Nephron progenitor cell (in vitro differentiated cells): ENCODE measurements around the gene DRGX.

Experiments
- DNase-seq: peaks from one replicate; pipeline ENCODE4 v3.0.0; 2021
- H3K27ac Mint-ChIP-seq: 2 replicates; pipeline ENCODE4 v1.8.0; 2021; ENCODE audit warnings: mild to moderate bottlenecking, moderate library complexity, mixed read lengths
- H3K27me3 Mint-ChIP-seq: 2 replicates; pipeline ENCODE4 v1.8.0; 2021; ENCODE audit warnings: mild to moderate bottlenecking, low read depth, mixed read lengths; ENCODE audit not compliant: poor library complexity
- H3K36me3 Mint-ChIP-seq: 2 replicates; pipeline ENCODE4 v1.8.0; 2021; ENCODE audit warnings: low read depth, mixed read lengths
- H3K4me1 Mint-ChIP-seq: 2 replicates; pipeline ENCODE4 v1.8.0; 2021; ENCODE audit warnings: mixed read lengths
- H3K4me3 Mint-ChIP-seq: 2 replicates; pipeline ENCODE4 v1.8.0; 2021; ENCODE audit warnings: mild to moderate bottlenecking, moderate library complexity, mixed read lengths
- H3K9me3 Mint-ChIP-seq: 2 replicates; pipeline ENCODE4 v1.8.0; 2021; ENCODE audit warnings: mild to moderate bottlenecking, moderate library complexity, mixed read lengths
- TF ChIP-seq, protein P1 (sequence below): fragments of 200-600 bp; sonication (generic); IDR thresholded peaks from 2 replicates; pipeline ENCODE4 v1.5.0; 2021; ENCODE audit warnings: antibody characterized with exemption

DRGX gene

GRCh38 chr10:49353026-49353894 lies 42.6 kb downstream of the DRGX start:
- Mint-ChIP-seq H3K4me1 (peaks cover 21% of the 10 kb centered on the region), H3K36me3 (no peaks in the 10 kb centered on the region), H3K27me3 (peaks cover 10% of the 10 kb centered on the region), H3K4me3 (no peak overlapping the region), H3K9me3 (peaks cover 28% of the 10 kb centered on the region), H3K27ac (no peak overlapping the region)
- DNase-seq = no peak
- TF ChIP-seq, protein P1, sequence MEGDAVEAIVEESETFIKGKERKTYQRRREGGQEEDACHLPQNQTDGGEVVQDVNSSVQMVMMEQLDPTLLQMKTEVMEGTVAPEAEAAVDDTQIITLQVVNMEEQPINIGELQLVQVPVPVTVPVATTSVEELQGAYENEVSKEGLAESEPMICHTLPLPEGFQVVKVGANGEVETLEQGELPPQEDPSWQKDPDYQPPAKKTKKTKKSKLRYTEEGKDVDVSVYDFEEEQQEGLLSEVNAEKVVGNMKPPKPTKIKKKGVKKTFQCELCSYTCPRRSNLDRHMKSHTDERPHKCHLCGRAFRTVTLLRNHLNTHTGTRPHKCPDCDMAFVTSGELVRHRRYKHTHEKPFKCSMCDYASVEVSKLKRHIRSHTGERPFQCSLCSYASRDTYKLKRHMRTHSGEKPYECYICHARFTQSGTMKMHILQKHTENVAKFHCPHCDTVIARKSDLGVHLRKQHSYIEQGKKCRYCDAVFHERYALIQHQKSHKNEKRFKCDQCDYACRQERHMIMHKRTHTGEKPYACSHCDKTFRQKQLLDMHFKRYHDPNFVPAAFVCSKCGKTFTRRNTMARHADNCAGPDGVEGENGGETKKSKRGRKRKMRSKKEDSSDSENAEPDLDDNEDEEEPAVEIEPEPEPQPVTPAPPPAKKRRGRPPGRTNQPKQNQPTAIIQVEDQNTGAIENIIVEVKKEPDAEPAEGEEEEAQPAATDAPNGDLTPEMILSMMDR = no peak

DNA sequence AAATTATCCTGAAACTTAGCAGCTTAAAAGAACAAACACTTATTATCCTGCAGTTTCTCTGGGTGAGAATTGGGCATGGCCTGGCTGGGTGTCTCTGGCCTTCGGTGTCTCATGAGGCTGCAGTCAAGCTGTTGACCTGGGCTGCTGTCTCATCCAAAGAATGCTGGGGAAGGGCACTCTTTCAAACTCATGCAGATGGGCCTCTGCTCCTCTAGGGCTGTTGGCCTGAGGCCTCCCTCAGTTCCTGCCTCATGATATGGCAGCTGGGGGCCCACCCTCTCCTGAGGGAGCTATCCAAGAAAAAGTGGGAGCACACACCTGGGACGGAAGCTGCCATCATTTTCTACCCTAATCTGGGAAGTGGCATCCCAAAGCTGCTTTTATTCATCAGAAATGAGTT lies 43.6 kb downstream of the DRGX start:
- Mint-ChIP-seq H3K9me3 (peaks cover 22% of the 10 kb centered on the region), H3K27me3 (peaks cover 10% of the 10 kb centered on the region), H3K27ac (no peak overlapping the region), H3K4me1 (peaks cover 21% of the 10 kb centered on the region), H3K36me3 (no peaks in the 10 kb centered on the region), H3K4me3 (no peak overlapping the region)
- TF ChIP-seq, protein P1 = no peak
- no peak for DNase-seq

- peaks cover 21% of the 10 kb centered on the region for H3K4me1 Mint-ChIP-seq
- no peak overlapping the region for H3K27ac Mint-ChIP-seq
- peaks cover 18% of the 10 kb centered on the region for H3K9me3 Mint-ChIP-seq
- H3K4me3 Mint-ChIP-seq = no peak overlapping the region
- DNase-seq = no peak
- H3K36me3 Mint-ChIP-seq = no peaks in the 10 kb centered on the region
- H3K27me3 Mint-ChIP-seq = peaks cover 10% of the 10 kb centered on the region
- TF ChIP-seq, protein P1 = no peak
These were observed 44.2 kb downstream of the DRGX start for GRCh38 chr10:49351669-49352068.

DNA sequence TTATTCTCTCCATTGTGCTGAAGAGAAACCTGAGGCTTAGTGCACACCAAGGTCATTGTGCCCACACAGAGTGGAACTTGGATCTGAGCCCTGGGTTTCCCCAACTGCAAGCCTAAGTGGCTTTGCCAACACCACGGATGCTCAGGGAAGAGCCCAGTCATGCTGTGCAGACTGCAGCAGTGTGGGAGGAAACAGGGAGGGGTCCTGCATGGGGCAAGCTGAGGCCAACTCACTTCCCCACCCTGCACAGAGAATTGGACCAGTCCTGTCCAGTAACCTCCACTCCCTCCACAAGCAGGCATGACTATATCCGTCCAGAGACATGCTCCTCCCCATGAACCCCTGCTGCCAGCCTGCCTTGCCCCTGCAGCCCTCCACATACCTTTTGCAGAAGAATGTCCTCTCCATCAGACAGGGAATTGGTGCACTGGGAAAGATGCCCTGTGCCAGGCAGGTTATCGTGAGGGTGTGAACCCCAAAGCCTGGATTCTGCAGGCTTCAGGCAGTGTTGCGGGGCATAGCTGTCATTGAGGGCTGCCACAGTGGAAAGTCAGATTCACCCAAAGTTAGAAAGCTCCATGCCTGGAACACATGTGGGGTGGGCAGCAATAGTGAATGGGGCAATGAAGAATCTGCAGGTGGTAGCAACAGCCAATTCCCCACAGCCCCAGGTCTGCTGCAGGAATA lies 44.9 kb downstream of the DRGX start:
- H3K4me1 Mint-ChIP-seq = peaks cover 21% of the 10 kb centered on the region

GRCh38 chr10:49350138-49350537 lies 45.8 kb downstream of the DRGX start:
- Mint-ChIP-seq H3K4me1 (peaks cover 21% of the 10 kb centered on the region), H3K36me3 (no peaks in the 10 kb centered on the region)

More for the DNA sequence above, 44.9 kb downstream of the DRGX start:
- Mint-ChIP-seq H3K27ac (no peak overlapping the region), H3K4me3 (no peak overlapping the region), H3K27me3 (peaks cover 14% of the 10 kb centered on the region), H3K36me3 (no peaks in the 10 kb centered on the region), H3K9me3 (peaks cover 16% of the 10 kb centered on the region)
- TF ChIP-seq, protein P1 = no peak
- DNase-seq = no peak

More at GRCh38 chr10:49350138-49350537, 45.8 kb downstream of the DRGX start:
- no peak for DNase-seq
- Mint-ChIP-seq H3K27ac (no peak overlapping the region), H3K9me3 (peaks cover 16% of the 10 kb centered on the region), H3K27me3 (peaks cover 14% of the 10 kb centered on the region), H3K4me3 (no peak overlapping the region)
- TF ChIP-seq, protein P1 = no peak
